ENCODE data around the gene CAMTA1. TPM values are rescaled to one million over a fixed set of nuclear protein-coding genes. Genes with fewer than 3 reads are reported as not detected.

CAMTA1 gene
- total RNA-seq, 1 experiment from 2014 or later = 103 TPM

GRCh38 chr1:7389906-7390603 is 604.8 kb downstream of the CAMTA1 start:
- H3K4me3 ChIP-seq = no peak overlapping the region
- DNase-seq = no peak
- no peaks in the 10 kb centered on the region for H3K27me3 ChIP-seq
- H3K36me3 ChIP-seq = no peaks in the 10 kb centered on the region
- no peaks in the 10 kb centered on the region for H3K9me3 ChIP-seq

- 0 out of 2 replicates have a peak, but pooled peaks cover 2% of the 10 kb centered on the region for H3K9me3 ChIP-seq
- DNase-seq = no peak
- H3K27me3 ChIP-seq = no peaks in the 10 kb centered on the region
- H3K4me3 ChIP-seq = no peak overlapping the region
- H3K36me3 ChIP-seq = no peaks in the 10 kb centered on the region
These were observed 605.3 kb downstream of the CAMTA1 start for GRCh38 chr1:7390604-7391000.

- H3K9me3 ChIP-seq = peaks cover 5% of the 10 kb centered on the region; the same call in 1 of the 2 replicates
- DNase-seq = no peak
- H3K36me3 ChIP-seq = no peaks in the 10 kb centered on the region
- H3K27me3 ChIP-seq = no peaks in the 10 kb centered on the region
- H3K4me3 ChIP-seq = no peak overlapping the region
These were observed 607.9 kb downstream of the CAMTA1 start for GRCh38 chr1:7393136-7393535.

GRCh38 chr1:7395251-7395650 is 610.0 kb downstream of the CAMTA1 start:
- H3K27me3 ChIP-seq = no peaks in the 10 kb centered on the region
- H3K9me3 ChIP-seq = peaks cover 5% of the 10 kb centered on the region
- H3K36me3 ChIP-seq = no peaks in the 10 kb centered on the region
- H3K4me3 ChIP-seq = no peak overlapping the region
- no peak for DNase-seq

- Histone ChIP-seq H3K4me3 (no peak overlapping the region), H3K36me3 (no peaks in the 10 kb centered on the region), H3K27me3 (no peaks in the 10 kb centered on the region), H3K9me3 (peaks cover 5% of the 10 kb centered on the region)
- DNase-seq = no peak
These were observed 613.7 kb downstream of the CAMTA1 start for GRCh38 chr1:7398982-7399381.

- H3K4me3 ChIP-seq = no peak overlapping the region
- no peak for DNase-seq
- H3K36me3 ChIP-seq = no peaks in the 10 kb centered on the region
- H3K27me3 ChIP-seq = no peaks in the 10 kb centered on the region
- peaks cover 5% of the 10 kb centered on the region for H3K9me3 ChIP-seq
These were observed 614.4 kb downstream of the CAMTA1 start for GRCh38 chr1:7399514-7400125.

GRCh38 chr1:7400566-7400965 is 615.3 kb downstream of the CAMTA1 start:
- DNase-seq = no peak
- Histone ChIP-seq H3K27me3 (no peaks in the 10 kb centered on the region), H3K9me3 (peaks cover 2% of the 10 kb centered on the region), H3K36me3 (no peaks in the 10 kb centered on the region), H3K4me3 (no peak overlapping the region)

- H3K4me3 ChIP-seq = no peak overlapping the region
- no peaks in the 10 kb centered on the region for H3K27me3 ChIP-seq
- peak; percentile 88 for DNase-seq
- no peaks in the 10 kb centered on the region for H3K36me3 ChIP-seq
- H3K9me3 ChIP-seq = no peaks in the 10 kb centered on the region; the same call in 1 of the 2 replicates
These were observed 616.7 kb downstream of the CAMTA1 start for GRCh38 chr1:7401814-7402547.

GRCh38 chr1:7402548-7402850 is 617.2 kb downstream of the CAMTA1 start:
- no peaks in the 10 kb centered on the region; the same call in 1 of the 2 replicates for H3K9me3 ChIP-seq
- no peak overlapping the region for H3K4me3 ChIP-seq
- no peaks in the 10 kb centered on the region for H3K27me3 ChIP-seq
- DNase-seq = no peak
- H3K36me3 ChIP-seq = no peaks in the 10 kb centered on the region

- no peaks in the 10 kb centered on the region; the same call in 1 of the 2 replicates for H3K9me3 ChIP-seq
These were observed 618.2 kb downstream of the CAMTA1 start for GRCh38 chr1:7403265-7404045.

GRCh38 chr1:7404046-7404742 is 618.9 kb downstream of the CAMTA1 start:
- H3K36me3 ChIP-seq = no peaks in the 10 kb centered on the region
- no peak for DNase-seq
- H3K9me3 ChIP-seq = no peaks in the 10 kb centered on the region; the same call in 1 of the 2 replicates
- H3K27me3 ChIP-seq = no peaks in the 10 kb centered on the region
- H3K4me3 ChIP-seq = no peak overlapping the region

More at GRCh38 chr1:7403265-7404045, 618.2 kb downstream of the CAMTA1 start:
- Histone ChIP-seq H3K27me3 (no peaks in the 10 kb centered on the region), H3K36me3 (no peaks in the 10 kb centered on the region), H3K4me3 (no peak overlapping the region)
- no peak for DNase-seq

GRCh38 chr1:7405844-7406500 is 620.7 kb downstream of the CAMTA1 start:
- no peak for DNase-seq
- H3K4me3 ChIP-seq = no peak overlapping the region
- no peaks in the 10 kb centered on the region for H3K36me3 ChIP-seq
- H3K27me3 ChIP-seq = no peaks in the 10 kb centered on the region
- no peaks in the 10 kb centered on the region for H3K9me3 ChIP-seq

- Histone ChIP-seq H3K27me3 (no peaks in the 10 kb centered on the region), H3K9me3 (no peaks in the 10 kb centered on the region), H3K36me3 (no peaks in the 10 kb centered on the region), H3K4me3 (no peak overlapping the region)
- DNase-seq = no peak
These were observed 621.6 kb downstream of the CAMTA1 start for GRCh38 chr1:7406641-7407543.

GRCh38 chr1:7407544-7407895 is 622.3 kb downstream of the CAMTA1 start:
- Histone ChIP-seq H3K9me3 (no peaks in the 10 kb centered on the region), H3K36me3 (no peaks in the 10 kb centered on the region), H3K27me3 (no peaks in the 10 kb centered on the region), H3K4me3 (no peak overlapping the region)
- no peak for DNase-seq
